K562 (cell line): ENCODE results near the gene TM7SF2. TPM values are rescaled to one million over a fixed set of nuclear protein-coding genes. Genes with fewer than 3 reads are reported as not detected.
A peak's percentile ranks its signal among the peaks of the same experiment; 100 is the strongest.

ENCODE experiments used
- E2F3 ChIP-seq: fragments of 250-450 bp; sonication (Bioruptor Pico); IDR thresholded peaks from 2 replicates; pipeline ENCODE4 v1.4.0; 2020; ENCODE audit warnings: mild to moderate bottlenecking
- FIP1L1 ChIP-seq: fragments of 200-400 bp; formaldehyde crosslinking; IDR thresholded peaks from 2 replicates; pipeline ENCODE4 v1.6.1; 2018; ENCODE audit warnings: mild to moderate bottlenecking, low read depth, low read length; ENCODE audit not compliant: poor library complexity, severe bottlenecking
- HNRNPK ChIP-seq: fragments of 200-400 bp; formaldehyde crosslinking; IDR thresholded peaks from one replicate; pipeline ENCODE4 v1.6.1; 2018; ENCODE audit warnings: mild to moderate bottlenecking, low read depth, low read length; ENCODE audit not compliant: poor library complexity, severe bottlenecking
- PHF21A ChIP-seq: fragments of 450-650 bp; IDR thresholded peaks from 2 replicates; pipeline ENCODE4 v1.6.1; 2017; ENCODE audit warnings: low read depth, borderline replicate concordance
- RREB1 ChIP-seq: fragments of 250-450 bp; sonication (Bioruptor Pico); IDR thresholded peaks from 2 replicates; pipeline ENCODE4 v1.4.0; 2020
- SETDB1 ChIP-seq: IDR thresholded peaks from one replicate; pipeline ENCODE4 v1.6.1; 2012; ENCODE audit warnings: low read length, control low read depth, inconsistent platforms
- ZNF174 ChIP-seq: fragments of 250-450 bp; sonication (Bioruptor Pico); IDR thresholded peaks from 2 replicates; pipeline ENCODE4 v1.4.0; 2020; ENCODE audit warnings: mild to moderate bottlenecking
- ZNF395 ChIP-seq: fragments of 200-800 bp; sonication (Bioruptor generic); IDR thresholded peaks from 2 replicates; pipeline ENCODE4 v1.6.1; 2017; ENCODE audit warnings: missing genetic modification characterization, missing compliant biosample characterization
- ZNF518B ChIP-seq: fragments of 250-450 bp; sonication (Bioruptor Pico); IDR thresholded peaks from 2 replicates; pipeline ENCODE4 v1.5.0; 2021; ENCODE audit warnings: mild to moderate bottlenecking, moderate library complexity
- ZNF695 ChIP-seq: fragments of 450-650 bp; formaldehyde crosslinking; IDR thresholded peaks from 2 replicates; pipeline ENCODE4 v1.4.0; 2020; ENCODE audit warnings: mild to moderate bottlenecking, moderate library complexity
- ZNF766 ChIP-seq: fragments of 200-800 bp; sonication (Bioruptor generic); conservative IDR thresholded peaks from 2 replicates; pipeline ENCODE4 v1.6.1; 2016; ENCODE audit warnings: missing genetic modification characterization, missing compliant biosample characterization
- ZSCAN29 ChIP-seq: fragments of 450-650 bp; IDR thresholded peaks from 2 replicates; pipeline ENCODE4 v1.6.1; 2017
- polyA plus RNA-seq, 8 experiments: library from polyadenylated mRNA; depleted of rRNA in 4 of 8; stranded (reverse) in 5 of 8; unstranded in 3 of 8; fragments of >200 nt; fragmentation: Nextera tagmentation in 2 of 8; fragmentation: Illumina TruSeq in 1 of 8; extraction: Ambion mirVana in 2 of 8; extraction: Trizol in 1 of 8; gene quantifications; 2 replicates each; pipeline versions ENCODE4 v1.2.1 to v1.2.3, GENCODE V29; 2011 to 2014; ENCODE audit warnings: inconsistent platforms in 1 of 8, missing spikeins in 1 of 8
- total RNA-seq, 7 experiments: library from RNA; depleted of rRNA in 6 of 7; stranded (reverse); fragments of >200 nt in 6 of 7; fragmentation: Illumina TruSeq in 2 of 7; extraction: Trizol in 2 of 7; gene quantifications; 2 replicates each; pipeline versions ENCODE4 v1.2.1 to v1.2.3, GENCODE V29; 2011 to 2021; ENCODE audit warnings: low replicate concordance in 1 of 7
- TF ChIP-seq, protein P1 (sequence below): fragments of 250-450 bp; sonication (Bioruptor Pico); IDR thresholded peaks from 2 replicates; pipeline ENCODE4 v1.5.0; 2020; ENCODE audit warnings: mild to moderate bottlenecking
- TF ChIP-seq, protein P2 (sequence below): fragments of 450-650 bp; IDR thresholded peaks from 2 replicates; pipeline ENCODE4 v1.6.1; 2016; ENCODE audit warnings: low read depth, mild to moderate bottlenecking, moderate library complexity

Gene TM7SF2
- total and polyA plus RNA-seq, 9 of the 15 experiments (the other 6 are each of a cell fraction or from before 2014, with no cell fraction given), result 1.2 to 22.0 (median 14.3) TPM

- TF ChIP-seq, protein P1, sequence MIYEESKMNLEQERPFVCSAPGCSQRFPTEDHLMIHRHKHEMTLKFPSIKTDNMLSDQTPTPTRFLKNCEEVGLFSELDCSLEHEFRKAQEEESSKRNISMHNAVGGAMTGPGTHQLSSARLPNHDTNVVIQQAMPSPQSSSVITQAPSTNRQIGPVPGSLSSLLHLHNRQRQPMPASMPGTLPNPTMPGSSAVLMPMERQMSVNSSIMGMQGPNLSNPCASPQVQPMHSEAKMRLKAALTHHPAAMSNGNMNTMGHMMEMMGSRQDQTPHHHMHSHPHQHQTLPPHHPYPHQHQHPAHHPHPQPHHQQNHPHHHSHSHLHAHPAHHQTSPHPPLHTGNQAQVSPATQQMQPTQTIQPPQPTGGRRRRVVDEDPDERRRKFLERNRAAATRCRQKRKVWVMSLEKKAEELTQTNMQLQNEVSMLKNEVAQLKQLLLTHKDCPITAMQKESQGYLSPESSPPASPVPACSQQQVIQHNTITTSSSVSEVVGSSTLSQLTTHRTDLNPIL (CRISPR knock-in tag), result no peak
- TF ChIP-seq ZSCAN29 (no peak), HNRNPK (peak; percentile 30), FIP1L1 (peak; percentile 96), ZNF174 (CRISPR knock-in tag) (no peak), ZNF695 (CRISPR knock-in tag) (no peak), ZNF395 (CRISPR knock-in tag) (no peak), E2F3 (CRISPR knock-in tag) (no peak), PHF21A (no peak), ZNF518B (CRISPR knock-in tag) (no peak), SETDB1 (no peak), RREB1 (CRISPR knock-in tag) (no peak), ZNF766 (CRISPR knock-in tag) (no peak)
- TF ChIP-seq, protein P2, sequence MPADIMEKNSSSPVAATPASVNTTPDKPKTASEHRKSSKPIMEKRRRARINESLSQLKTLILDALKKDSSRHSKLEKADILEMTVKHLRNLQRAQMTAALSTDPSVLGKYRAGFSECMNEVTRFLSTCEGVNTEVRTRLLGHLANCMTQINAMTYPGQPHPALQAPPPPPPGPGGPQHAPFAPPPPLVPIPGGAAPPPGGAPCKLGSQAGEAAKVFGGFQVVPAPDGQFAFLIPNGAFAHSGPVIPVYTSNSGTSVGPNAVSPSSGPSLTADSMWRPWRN, result no peak
Observed at GRCh38 chr11:65112546-65113360, 1.1 kb downstream of the TM7SF2 start (continued).
